GM19467 (cell line): ENCODE results near the gene SEL1L3.
"Not testable (repeated sequence)": the region's sequence is repeated elsewhere in the genome, so short reads cannot be mapped to it uniquely, and the experiment has no call there.

ENCODE experiments used
- ATAC-seq: cut with Tn5 transposase; IDR thresholded peaks from one replicate; pipeline ENCODE4 v1.9.1; 2021; ENCODE audit warnings: mild to moderate bottlenecking, moderate library complexity; ENCODE audit not compliant: unreplicated experiment

The SEL1L3 gene

GRCh38 chr4:25862411-25863346, at the start of gene SEL1L3:
SEL1L3 (minus strand) TSS chr4:25862988; CDS start chr4:25862836, 152 bp downstream.
- no peak for ATAC-seq

GRCh38 chr4:25911356-25911755, 48.6 kb upstream of the SEL1L3 start:
- no peak for ATAC-seq

GRCh38 chr4:25908491-25908901, 45.7 kb upstream of the SEL1L3 start:
- no peak for ATAC-seq

GRCh38 chr4:25906113-25906512, 43.3 kb upstream of the SEL1L3 start:
- not testable (repeated sequence) for ATAC-seq

- no peak for ATAC-seq
Observed at GRCh38 chr4:25905371-25905770, 42.6 kb upstream of the SEL1L3 start.

GRCh38 chr4:25904748-25905082, 41.9 kb upstream of the SEL1L3 start:
- no peak for ATAC-seq

GRCh38 chr4:25903900-25904747, 41.3 kb upstream of the SEL1L3 start:
- ATAC-seq: no peak

GRCh38 chr4:25901030-25901430, 38.2 kb upstream of the SEL1L3 start:
- ATAC-seq: no peak

- ATAC-seq: no peak
Observed at GRCh38 chr4:25900310-25900709, 37.5 kb upstream of the SEL1L3 start.

- ATAC-seq: no peak
Observed at GRCh38 chr4:25896776-25897539, 34.2 kb upstream of the SEL1L3 start.

GRCh38 chr4:25892796-25893195, 30.0 kb upstream of the SEL1L3 start:
- no peak for ATAC-seq

- ATAC-seq: no peak
Observed at GRCh38 chr4:25890571-25891485, 28.0 kb upstream of the SEL1L3 start.

- ATAC-seq: no peak
Observed at GRCh38 chr4:25889589-25890503, 27.1 kb upstream of the SEL1L3 start.

- no peak for ATAC-seq
Observed at GRCh38 chr4:25888781-25889180, 26.0 kb upstream of the SEL1L3 start.

GRCh38 chr4:25884031-25884782, 21.4 kb upstream of the SEL1L3 start:
- no peak for ATAC-seq

- ATAC-seq: no peak
Observed at GRCh38 chr4:25883565-25883964, 20.8 kb upstream of the SEL1L3 start.

GRCh38 chr4:25882226-25882625, 19.4 kb upstream of the SEL1L3 start:
- no peak for ATAC-seq

- no peak for ATAC-seq
Observed at GRCh38 chr4:25881193-25881592, 18.4 kb upstream of the SEL1L3 start.
